H1 (cell line): ENCODE measurements around the gene SF3B6. TPM values are rescaled to one million over a fixed set of nuclear protein-coding genes. Genes with fewer than 3 reads are reported as not detected.

ENCODE experiments used
- CTCF ChIA-PET: fragments of 300-600 bp; sonication (Branson Sonifier 250); formaldehyde crosslinking; loops from one replicate; lab custom pipeline; 2021; ENCODE audit not compliant: partially characterized antibody; lab: Charles Lee
- POLR2A ChIA-PET: fragments of 300-600 bp; sonication (Branson Sonifier 250); formaldehyde crosslinking; loops from one replicate; lab custom pipeline; 2021; ENCODE audit warnings: inconsistent platforms; ENCODE audit not compliant: partially characterized antibody; lab: Charles Lee
- DNase-seq, 2 experiments: peaks; one replicate each; pipeline versions ENCODE4 v3.0.0 to v3.0.0-alpha.2; 2010 to 2022; ENCODE audit warnings: low spot score in 2 of 2, low read depth in 1 of 2, mixed read lengths in 1 of 2
- FAIRE-seq: peaks from 2 replicates; lab custom pipeline; 2011; peaks lifted over from hg19 to GRCh38; lab: Jason Lieb, UNC
- H2AFZ ChIP-seq: 2 replicates; pipeline ENCODE4 v1.8.1; 2012; ENCODE audit warnings: low read length, inconsistent platforms
- H2AK5ac ChIP-seq: 2 replicates; pipeline ENCODE4 v1.6.1; 2013; ENCODE audit warnings: low read depth, low read length
- H2BK120ac ChIP-seq: replicated peaks from 2 replicates; pipeline ENCODE3; 2013; ENCODE audit warnings: low read depth, low read length, inconsistent platforms
- H2BK12ac ChIP-seq: 2 replicates; pipeline ENCODE4 v1.6.1; 2013; ENCODE audit warnings: low read depth, low read length
- H2BK15ac ChIP-seq: 2 replicates; pipeline ENCODE4 v1.6.1; 2013; ENCODE audit warnings: low read length
- H2BK20ac ChIP-seq: 2 replicates; pipeline ENCODE4 v1.6.1; 2013; ENCODE audit warnings: low read length
- H2BK5ac ChIP-seq: 2 replicates; pipeline ENCODE4 v1.6.1; 2013; ENCODE audit warnings: low read depth, low read length
- H3K14ac ChIP-seq: 2 replicates; pipeline ENCODE4 v1.6.1; 2013; ENCODE audit warnings: inconsistent platforms; ENCODE audit not compliant: insufficient read length
- H3K18ac ChIP-seq: 2 replicates; pipeline ENCODE4 v1.6.1; 2013; ENCODE audit warnings: low read length; ENCODE audit errors: extremely low read depth
- H3K23ac ChIP-seq: 2 replicates; pipeline ENCODE4 v1.6.1; 2013; ENCODE audit warnings: inconsistent platforms; ENCODE audit not compliant: insufficient read length
- H3K23me2 ChIP-seq: 2 replicates; pipeline ENCODE4 v1.6.1; 2013; ENCODE audit warnings: low read depth, low read length
- H3K27ac ChIP-seq: 2 replicates; pipeline ENCODE4 v1.6.1; 2011; ENCODE audit warnings: low read depth, low read length, inconsistent platforms
- H3K27me3 ChIP-seq, 4 experiments: replicated peaks in 1 of 4; 1 replicate in 1 of 4; 2 replicates in 3 of 4; pipeline versions ENCODE4 v1.6.1 to v1.8.1; 2011 to 2013; ENCODE audit warnings: low read length in 3 of 4, mild to moderate bottlenecking in 3 of 4, inconsistent platforms in 2 of 4, mixed read lengths in 2 of 4, moderate library complexity in 1 of 4; ENCODE audit not compliant: control insufficient read depth in 3 of 4, insufficient read depth in 3 of 4; ENCODE audit errors: extremely low read depth in 1 of 4
- H3K36me3 ChIP-seq, 4 experiments: 2 replicates each; pipeline versions ENCODE4 v1.6.1 to v1.8.1; 2011 to 2013; ENCODE audit warnings: mild to moderate bottlenecking in 4 of 4, low read length in 3 of 4, moderate library complexity in 2 of 4, control low read depth in 1 of 4, inconsistent platforms in 1 of 4; ENCODE audit not compliant: insufficient read depth in 4 of 4, control insufficient read depth in 2 of 4
- H3K4ac ChIP-seq: replicated peaks from 2 replicates; pipeline ENCODE3; 2013; ENCODE audit warnings: low read length, low read depth, mixed read lengths, inconsistent platforms; ENCODE audit not compliant: insufficient read length
- H3K4me1 ChIP-seq, 4 experiments: replicated peaks in 1 of 4; 1 replicate in 1 of 4; 2 replicates in 3 of 4; pipeline versions ENCODE4 v1.6.1 to v1.8.1; 2011 to 2013; ENCODE audit warnings: low read length in 3 of 4, inconsistent platforms in 2 of 4, mixed read lengths in 1 of 4; ENCODE audit not compliant: insufficient read depth in 4 of 4, control insufficient read depth in 3 of 4
- H3K4me2 ChIP-seq, 2 experiments: 2 replicates each; pipeline versions ENCODE4 v1.6.1 to v1.8.1; 2011 to 2013; ENCODE audit warnings: low read depth in 2 of 2, low read length in 2 of 2, control low read depth in 1 of 2, inconsistent platforms in 1 of 2, mild to moderate bottlenecking in 1 of 2; ENCODE audit not compliant: insufficient read depth in 1 of 2
- H3K4me3 ChIP-seq, 4 experiments: fragments of 200-600, 300-600 bp in 1 of 4; sonication (generic), shearing (Covaris generic), sonication (Bioruptor Twin) in 1 of 4; 2 replicates each; pipeline versions ENCODE4 v1.5.1 to v1.8.1; 2011 to 2016; ENCODE audit warnings: low read length in 4 of 4, low read depth in 3 of 4, control low read depth in 2 of 4, inconsistent platforms in 2 of 4, mild to moderate bottlenecking in 2 of 4, mixed read lengths in 1 of 4, moderate library complexity in 1 of 4; ENCODE audit not compliant: insufficient read depth in 2 of 4; ENCODE audit errors: extremely low read depth in 1 of 4
- H3K56ac ChIP-seq: replicated peaks from 2 replicates; pipeline ENCODE3; 2013; ENCODE audit warnings: low read depth, mild to moderate bottlenecking, mixed read lengths, low read length, inconsistent platforms; ENCODE audit not compliant: insufficient read length
- H3K79me1 ChIP-seq: 2 replicates; pipeline ENCODE4 v1.6.1; 2013; ENCODE audit warnings: low read depth, low read length, control low read depth
- H3K79me2 ChIP-seq, 2 experiments: 2 replicates each; pipeline versions ENCODE4 v1.6.1 to v1.8.1; 2012 to 2013; ENCODE audit warnings: low read length in 2 of 2, mild to moderate bottlenecking in 2 of 2, inconsistent platforms in 1 of 2; ENCODE audit not compliant: insufficient read depth in 2 of 2, control insufficient read depth in 1 of 2
- H3K9ac ChIP-seq, 4 experiments: replicated peaks in 1 of 4; 1 replicate in 1 of 4; 2 replicates in 3 of 4; pipeline versions ENCODE4 v1.6.1 to v1.8.1; 2011 to 2013; ENCODE audit warnings: low read depth in 3 of 4, low read length in 3 of 4, control low read depth in 2 of 4, mild to moderate bottlenecking in 2 of 4, moderate library complexity in 2 of 4, inconsistent platforms in 1 of 4; ENCODE audit errors: extremely low read depth in 1 of 4
- H3K9me3 ChIP-seq, 2 experiments: 2 replicates each; pipeline versions ENCODE4 v1.6.1 to v1.8.1; 2012 to 2013; ENCODE audit warnings: mild to moderate bottlenecking in 2 of 2, moderate library complexity in 2 of 2, control low read depth in 1 of 2, inconsistent platforms in 1 of 2, low read depth in 1 of 2, low read length in 1 of 2, mixed read lengths in 1 of 2; ENCODE audit not compliant: insufficient read depth in 2 of 2
- H4K20me1 ChIP-seq, 2 experiments: replicated peaks in 1 of 2; 2 replicates each; pipeline versions ENCODE3 to v1.8.1; 2011 to 2013; ENCODE audit warnings: inconsistent platforms in 2 of 2, low read length in 2 of 2, mild to moderate bottlenecking in 1 of 2; ENCODE audit not compliant: insufficient read depth in 2 of 2, control insufficient read depth in 1 of 2
- H4K5ac ChIP-seq: 2 replicates; pipeline ENCODE4 v1.6.1; 2013; ENCODE audit warnings: low read length, low read depth, mixed read lengths, inconsistent platforms; ENCODE audit not compliant: insufficient read length
- H4K8ac ChIP-seq: 2 replicates; pipeline ENCODE4 v1.8.0; 2013; ENCODE audit warnings: mild to moderate bottlenecking, moderate library complexity, low read length, inconsistent platforms; ENCODE audit not compliant: insufficient read depth; ENCODE audit errors: extremely low read depth
- H4K91ac ChIP-seq: replicated peaks from 2 replicates; pipeline ENCODE3; 2013; ENCODE audit warnings: low read length, mixed read lengths, inconsistent platforms; ENCODE audit not compliant: insufficient read length
- BCL11A ChIP-seq, 2 experiments: IDR thresholded peaks; one replicate each; pipeline ENCODE4 v1.6.1; 2011; ENCODE audit warnings: low read depth in 2 of 2, low read length in 2 of 2, mild to moderate bottlenecking in 2 of 2
- CBX5 ChIP-seq: fragments of 300-800, 300-1000 bp; sonication (generic); IDR thresholded peaks from 2 replicates; pipeline ENCODE4 v1.7.1; 2016; ENCODE audit warnings: antibody characterized with exemption, low read length, low read depth
- EGR1 ChIP-seq: IDR thresholded peaks from 2 replicates; pipeline ENCODE4 v1.6.1; 2011; ENCODE audit warnings: low read depth, low read length, borderline replicate concordance
- EZH2 ChIP-seq: fragments of 200-600 bp; sonication (generic); IDR thresholded peaks from 2 replicates; pipeline ENCODE4 v1.7.1; 2012; ENCODE audit warnings: low read depth, mild to moderate bottlenecking, moderate library complexity, low read length, inconsistent platforms; ENCODE audit not compliant: severe bottlenecking
- FOSL1 ChIP-seq: IDR thresholded peaks from 2 replicates; pipeline ENCODE4 v1.6.1; 2011; ENCODE audit warnings: mild to moderate bottlenecking, low read depth, low read length, moderate library complexity; ENCODE audit not compliant: insufficient read depth
- JUN ChIP-seq: IDR thresholded peaks from 2 replicates; pipeline ENCODE4 v1.6.1; 2011; ENCODE audit warnings: low read depth, mild to moderate bottlenecking, improper control_type of control experiment, low read length
- NANOG ChIP-seq: IDR thresholded peaks from 2 replicates; pipeline ENCODE4 v1.6.1; 2011; ENCODE audit warnings: low read length, low read depth, mild to moderate bottlenecking, inconsistent platforms; ENCODE audit not compliant: insufficient read depth, poor library complexity, severe bottlenecking
- PHF8 ChIP-seq: fragments of 200-600 bp; sonication (generic); conservative IDR thresholded peaks from 2 replicates; pipeline ENCODE4 v1.7.1; 2012; ENCODE audit warnings: low read depth, mild to moderate bottlenecking, inconsistent platforms, low read length, moderate library complexity
- POLR2A ChIP-seq, 2 experiments: IDR thresholded peaks; 1 replicate in 1 of 2; 2 replicates in 1 of 2; pipeline ENCODE4 v1.6.1; 2011; ENCODE audit warnings: low read depth in 2 of 2, low read length in 2 of 2, mild to moderate bottlenecking in 2 of 2; ENCODE audit errors: control extremely low read depth in 1 of 2
- POLR2AphosphoS5 ChIP-seq: IDR thresholded peaks from 2 replicates; pipeline ENCODE4 v1.6.1; 2011; ENCODE audit warnings: low read depth, low read length
- RNF2 ChIP-seq: fragments of 200-900, 300-1000 bp; sonication (generic); IDR thresholded peaks from 2 replicates; pipeline ENCODE4 v1.7.1; 2016; ENCODE audit warnings: borderline replicate concordance, low read depth, mild to moderate bottlenecking, antibody characterized with exemption, low read length; ENCODE audit not compliant: poor library complexity, severe bottlenecking; ENCODE audit errors: missing control alignments
- SIN3A ChIP-seq, 2 experiments: IDR thresholded peaks in 1 of 2; conservative IDR thresholded peaks in 1 of 2; 2 replicates each; pipeline ENCODE4 v1.6.1; 2011 to 2012; ENCODE audit warnings: low read length in 2 of 2, improper control_type of control experiment in 1 of 2, low read depth in 1 of 2, mild to moderate bottlenecking in 1 of 2
- WGBS, 2 experiments: shearing (Covaris generic) in 1 of 2; methylation state at CpG; one replicate each; pipeline versions ENCODE4 v1.1.6 to v1.1.7; 2013 to 2015; ENCODE audit warnings: low lambda C conversion rate in 2 of 2, mixed read lengths in 2 of 2, inconsistent platforms in 1 of 2, low coverage in 1 of 2, missing lambda C conversion rate in 1 of 2; ENCODE audit not compliant: insufficient replicate concordance in 2 of 2, insufficient coverage in 1 of 2, insufficient read length in 1 of 2; ENCODE audit errors: extremely low coverage in 1 of 2, missing lambda C conversion rate in 1 of 2; 5-methylcytosine and 5-hydroxymethylcytosine counted together
- polyA plus RNA-seq, 7 experiments: library from polyadenylated mRNA; depleted of rRNA in 3 of 7; stranded (reverse) in 5 of 7; unstranded in 2 of 7; fragments of >200 nt in 5 of 7; fragments of 200-250 nt in 2 of 7; gene quantifications; 1 replicate in 5 of 7; 2 replicates in 1 of 7; 4 replicates in 1 of 7; pipeline versions ENCODE4 v1.2.1 to v1.2.3, GENCODE V29; 2011 to 2013; ENCODE audit warnings: missing spikeins in 2 of 7, mixed read lengths in 2 of 7
- total RNA-seq: library from RNA; stranded (reverse); fragmentation: NEBNext Ultra II Directional; extraction: Animal tissue kit (Norgen Biotek cat#: 25700); gene quantifications from 2 replicates; pipeline ENCODE4 v1.2.1, GENCODE V29; 2021

Gene SF3B6
- total and polyA plus RNA-seq, 2 of the 8 experiments (the other 6 are each of a cell fraction or from before 2014, with no cell fraction given), result 126 to 155 TPM

DNA sequence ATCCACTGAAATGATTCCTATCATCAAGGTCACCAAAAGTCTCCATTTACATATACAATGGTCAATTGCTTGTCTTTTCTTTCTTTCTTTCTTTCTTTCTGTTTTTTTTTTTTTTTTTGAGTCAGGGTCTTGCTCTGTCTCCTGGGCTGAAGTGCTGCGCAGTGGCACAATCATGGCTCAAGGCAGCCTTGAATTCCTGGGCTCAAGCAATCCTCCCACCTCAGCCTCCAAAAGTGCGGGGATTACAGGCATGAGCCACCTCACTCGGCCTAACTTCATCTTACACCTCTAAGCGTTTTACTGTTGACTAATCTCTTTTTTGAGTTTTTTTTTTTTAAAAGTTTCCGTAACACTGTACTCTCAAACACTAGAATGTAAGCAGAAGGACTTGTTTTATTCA, 867 bp downstream of the SF3B6 start:
- Histone ChIP-seq H3K56ac (no peak overlapping the region), H3K14ac (no peak overlapping the region), H3K79me2 (peaks cover 0 to 27% of the 10 kb centered on the region in 2 experiments; a peak in 2 of 4 replicates), H2BK15ac (no peak overlapping the region), H3K4me1 (peaks cover 0 to 7% (median 2%) of the 10 kb centered on the region in 4 experiments; a peak in 4 of 7 replicates), H2BK120ac (no peak overlapping the region), H3K9ac (peak overlapping the region in 2 of 4 experiments; percentile 16 to 91; a peak in 2 of 7 replicates), H3K36me3 (peaks cover 0 to 33% (median 14%) of the 10 kb centered on the region in 4 experiments; a peak in 5 of 8 replicates), H2AK5ac (no peak overlapping the region), H3K9me3 (no peaks in the 10 kb centered on the region), H3K23ac (no peak overlapping the region), H4K20me1 (peaks cover 0 to 2% of the 10 kb centered on the region in 2 experiments), H3K18ac (no peak overlapping the region), H2BK20ac (no peak overlapping the region), H4K91ac (no peak overlapping the region), H3K79me1 (no peaks in the 10 kb centered on the region; the same call in 1 of the 2 replicates), H3K23me2 (peaks cover 5% of the 10 kb centered on the region; the same call in 1 of the 2 replicates), H4K5ac (no peak overlapping the region), H3K27me3 (no peaks in the 10 kb centered on the region), H3K27ac (no peak overlapping the region), H3K4ac (no peak overlapping the region), H3K4me3 (peak overlapping the region; percentile 74 to 96 (median 94)), H2BK12ac (no peak overlapping the region), H4K8ac (no peak overlapping the region), H2BK5ac (no peak overlapping the region), H2AFZ (no peak overlapping the region), H3K4me2 (peak overlapping the region; percentile 58 to 74)
- ChIA-PET CTCF (no interaction called here), POLR2A (interaction anchor here (0.7 to 2.7 kb wide), 4 partner anchors 9 to 48 kb away, joined by 3 to 31 read pairs (median 6); partner anchors contain the start of gene TP53I3)
- DNase-seq (no peak), FAIRE-seq (no peak)
- 74% methylated on average over 5 of the region's 5 CpGs; no CpG with 5 or more reads in 1 of the 2 experiments for WGBS, 2 experiments
- TF ChIP-seq RNF2 (no peak), POLR2A (IDR thresholded peaks at IDR 0.05; ENCODE audit: control extremely low read depth in 1 of 2, low read depth in 2 of 2, low read length in 2 of 2) (no peak), FOSL1 (no peak), CBX5 (no peak), SIN3A (conservative IDR thresholded peaks at IDR 0.05 in 1 of 2, IDR thresholded peaks at IDR 0.05 in 1 of 2; ENCODE audit: low read depth in 1 of 2, low read length in 2 of 2) (no peak), BCL11A (IDR thresholded peaks at IDR 0.05; ENCODE audit: low read depth in 2 of 2, low read length in 2 of 2) (no peak), NANOG (no peak), JUN (no peak), EGR1 (no peak), POLR2AphosphoS5 (no peak), EZH2 (no peak), PHF8 (no peak)
